Choroid plexus epithelial cell (primary cell): ENCODE results near the gene CLK3.

Source experiments
- DNase-seq: peaks from one replicate; pipeline ENCODE4 v3.0.0-alpha.2; 2010; ENCODE audit warnings: low read depth
- H3K4me3 ChIP-seq: 2 replicates; pipeline ENCODE4 v1.5.1; 2011; ENCODE audit warnings: low read depth, mild to moderate bottlenecking, control low read depth, low read length, moderate library complexity
- CTCF ChIP-seq: conservative IDR thresholded peaks from 2 replicates; pipeline ENCODE4 v1.5.1; 2011; ENCODE audit warnings: low read depth, mild to moderate bottlenecking, control low read depth, inconsistent platforms, low read length, moderate library complexity

The CLK3 gene

GRCh38 chr15:74642734-74643664, 27.4 kb downstream of the CLK3 start:
- peak; percentile 66 for DNase-seq
- TF ChIP-seq CTCF, result no peak
- no peak overlapping the region for H3K4me3 ChIP-seq

GRCh38 chr15:74643665-74644204, 28.1 kb downstream of the CLK3 start:
- no peak for TF ChIP-seq CTCF
- no peak for DNase-seq
- H3K4me3 ChIP-seq, result no peak overlapping the region

GRCh38 chr15:74646480-74646879, 30.8 kb downstream of the CLK3 start:
- DNase-seq, result no peak
- H3K4me3 ChIP-seq, result no peak overlapping the region
- no peak for TF ChIP-seq CTCF

- no peak for TF ChIP-seq CTCF
- no peak for DNase-seq
- no peak overlapping the region for H3K4me3 ChIP-seq
Observed at GRCh38 chr15:74648051-74648842, 32.6 kb downstream of the CLK3 start.

GRCh38 chr15:74651242-74651741, 35.7 kb downstream of the CLK3 start:
- no peak for DNase-seq
- no peak for TF ChIP-seq CTCF
- no peak overlapping the region for H3K4me3 ChIP-seq

- DNase-seq, result peak; percentile 55
- TF ChIP-seq CTCF, result no peak
- no peak overlapping the region for H3K4me3 ChIP-seq
Observed at GRCh38 chr15:74653426-74654102, 37.9 kb downstream of the CLK3 start.
